Iris pigment epithelial cell (primary cell): ENCODE results near the gene IER3.
A peak's percentile ranks its signal among the peaks of the same experiment; 100 is the strongest.
"Not testable (repeated sequence)": the region's sequence is repeated elsewhere in the genome, so short reads cannot be mapped to it uniquely, and the experiment has no call there.

Source experiments
- DNase-seq: peaks from one replicate; pipeline ENCODE4 v3.0.0-alpha.2; 2011; ENCODE audit warnings: low read depth

IER3 gene

DNA sequence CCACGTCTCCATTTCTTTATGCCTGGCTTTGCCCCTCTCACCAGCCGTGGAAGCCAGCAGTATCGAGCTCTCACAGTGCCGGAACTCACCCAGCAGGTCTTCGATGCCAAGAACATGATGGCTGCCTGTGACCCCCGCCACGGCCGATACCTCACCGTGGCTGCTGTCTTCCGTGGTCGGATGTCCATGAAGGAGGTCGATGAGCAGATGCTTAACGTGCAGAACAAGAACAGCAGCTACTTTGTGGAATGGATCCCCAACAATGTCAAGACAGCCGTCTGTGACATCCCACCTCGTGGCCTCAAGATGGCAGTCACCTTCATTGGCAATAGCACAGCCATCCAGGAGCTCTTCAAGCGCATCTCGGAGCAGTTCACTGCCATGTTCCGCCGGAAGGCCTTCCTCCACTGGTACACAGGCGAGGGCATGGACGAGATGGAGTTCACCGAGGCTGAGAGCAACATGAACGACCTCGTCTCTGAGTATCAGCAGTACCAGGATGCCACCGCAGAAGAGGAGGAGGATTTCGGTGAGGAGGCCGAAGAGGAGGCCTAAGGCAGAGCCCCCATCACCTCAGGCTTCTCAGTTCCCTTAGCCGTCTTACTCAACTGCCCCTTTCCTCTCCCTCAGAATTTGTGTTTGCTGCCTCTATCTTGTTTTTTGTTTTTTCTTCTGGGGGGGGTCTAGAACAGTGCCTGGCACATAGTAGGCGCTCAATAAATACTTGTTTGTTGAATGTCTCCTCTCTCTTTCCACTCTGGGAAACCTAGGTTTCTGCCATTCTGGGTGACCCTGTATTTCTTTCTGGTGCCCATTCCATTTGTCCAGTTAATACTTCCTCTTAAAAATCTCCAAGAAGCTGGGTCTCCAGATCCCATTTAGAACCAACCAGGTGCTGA is 20.3 kb downstream of the IER3 start:
- DNase-seq: not testable (repeated sequence)

DNA sequence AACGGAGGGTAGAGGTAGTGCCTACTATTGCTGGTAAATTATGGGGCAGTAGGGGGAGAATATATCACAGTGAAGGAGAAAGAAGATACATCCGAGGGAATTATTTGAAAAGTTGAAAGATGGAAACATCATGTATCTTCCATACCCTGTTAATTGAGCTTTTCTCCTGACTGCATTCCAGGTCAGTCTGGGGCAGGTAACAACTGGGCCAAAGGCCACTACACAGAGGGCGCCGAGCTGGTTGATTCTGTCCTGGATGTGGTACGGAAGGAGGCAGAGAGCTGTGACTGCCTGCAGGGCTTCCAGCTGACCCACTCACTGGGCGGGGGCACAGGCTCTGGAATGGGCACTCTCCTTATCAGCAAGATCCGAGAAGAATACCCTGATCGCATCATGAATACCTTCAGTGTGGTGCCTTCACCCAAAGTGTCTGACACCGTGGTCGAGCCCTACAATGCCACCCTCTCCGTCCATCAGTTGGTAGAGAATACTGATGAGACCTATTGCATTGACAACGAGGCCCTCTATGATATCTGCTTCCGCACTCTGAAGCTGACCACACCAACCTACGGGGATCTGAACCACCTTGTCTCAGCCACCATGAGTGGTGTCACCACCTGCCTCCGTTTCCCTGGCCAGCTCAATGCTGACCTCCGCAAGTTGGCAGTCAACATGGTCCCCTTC is 21.0 kb downstream of the IER3 start:
- DNase-seq: not testable (repeated sequence)

DNA sequence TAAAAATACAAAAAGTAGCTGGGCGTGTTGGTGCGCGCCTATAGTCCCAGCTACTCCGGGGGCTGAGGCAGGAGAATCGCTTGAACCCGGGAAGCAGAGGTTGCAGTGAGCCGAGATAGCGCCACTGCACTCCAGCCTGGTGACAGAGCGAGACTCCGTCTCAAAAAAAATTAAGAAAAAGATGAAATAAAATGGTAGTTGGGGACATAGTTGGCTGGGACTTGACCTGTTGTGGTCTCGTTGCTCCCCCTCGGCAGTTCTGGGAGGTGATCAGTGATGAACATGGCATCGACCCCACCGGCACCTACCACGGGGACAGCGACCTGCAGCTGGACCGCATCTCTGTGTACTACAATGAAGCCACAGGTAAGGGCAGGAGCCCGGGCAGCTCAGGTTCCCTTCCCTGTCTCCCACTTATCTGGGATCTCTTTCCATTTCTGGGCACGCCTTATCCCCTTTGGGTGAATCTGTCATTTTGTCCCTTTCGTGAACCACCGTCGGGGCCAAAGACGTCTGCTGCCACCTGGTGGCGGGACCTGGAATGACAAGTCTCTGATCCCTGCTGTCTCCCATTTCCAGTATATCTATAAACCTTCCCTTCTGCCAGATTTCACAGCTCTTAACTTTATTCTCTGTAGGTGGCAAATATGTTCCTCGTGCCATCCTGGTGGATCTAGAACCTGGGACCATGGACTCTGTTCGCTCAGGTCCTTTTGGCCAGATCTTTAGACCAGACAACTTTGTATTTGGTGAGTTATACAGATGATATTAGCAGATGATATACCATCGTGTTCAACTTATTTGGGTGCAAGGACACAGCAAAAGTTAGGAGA is 21.9 kb downstream of the IER3 start:
- peak; percentile 59 for DNase-seq

DNA sequence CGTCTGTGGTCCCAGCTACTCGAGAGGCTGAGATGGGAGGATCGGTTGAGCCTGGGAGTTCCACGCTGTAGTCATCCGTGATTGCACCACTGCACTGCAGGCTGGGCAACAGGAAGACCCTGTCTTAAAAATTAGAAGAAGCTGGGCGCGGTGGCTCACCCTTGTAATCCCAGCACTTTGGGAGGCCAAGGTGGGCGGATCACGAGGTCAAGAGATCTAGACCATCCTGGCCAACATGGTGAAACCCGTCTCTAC is 22.4 kb downstream of the IER3 start:
- peak; percentile 71 for DNase-seq

DNA sequence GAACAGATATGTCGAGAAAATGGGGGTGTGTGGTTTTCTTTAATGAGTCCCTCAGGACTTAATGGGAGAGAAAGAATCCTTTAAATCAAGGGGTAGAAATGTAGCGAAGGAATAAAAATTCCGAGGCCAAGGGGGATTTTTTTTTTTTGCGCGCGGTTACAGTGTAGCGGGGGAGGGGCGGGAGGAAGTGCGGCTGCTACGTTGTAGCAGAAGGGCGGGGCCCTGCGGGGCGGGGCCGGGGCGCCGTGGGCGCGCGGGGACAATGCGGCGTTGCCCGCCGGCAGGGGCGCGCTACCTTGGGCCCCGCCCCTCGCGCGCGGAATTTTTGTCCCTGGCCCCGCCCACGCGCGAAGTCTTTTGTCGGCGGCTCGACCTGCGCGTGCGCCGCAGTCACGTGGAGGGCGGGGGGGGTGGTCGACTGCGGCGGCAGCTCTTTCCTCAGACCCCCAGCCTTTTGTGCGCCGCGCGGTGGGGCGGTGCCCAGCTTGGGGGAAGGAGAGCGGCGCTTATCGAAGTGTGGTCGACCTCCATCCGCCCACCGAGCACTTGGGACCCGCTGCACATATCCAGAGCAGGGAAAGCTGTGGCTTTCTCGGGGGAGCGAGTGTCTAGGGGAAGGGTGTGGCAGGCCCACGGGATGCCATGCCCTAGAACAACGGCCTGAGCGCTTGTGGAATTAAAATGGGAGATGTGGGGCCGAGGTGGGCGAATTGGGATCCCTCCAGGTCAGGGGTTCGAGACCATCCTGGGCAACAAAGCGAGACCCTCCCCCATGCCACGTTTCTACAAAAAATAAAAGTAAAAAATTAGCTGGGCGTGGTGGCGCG is 22.9 kb downstream of the IER3 start:
- peak; percentile 89 for DNase-seq

DNA sequence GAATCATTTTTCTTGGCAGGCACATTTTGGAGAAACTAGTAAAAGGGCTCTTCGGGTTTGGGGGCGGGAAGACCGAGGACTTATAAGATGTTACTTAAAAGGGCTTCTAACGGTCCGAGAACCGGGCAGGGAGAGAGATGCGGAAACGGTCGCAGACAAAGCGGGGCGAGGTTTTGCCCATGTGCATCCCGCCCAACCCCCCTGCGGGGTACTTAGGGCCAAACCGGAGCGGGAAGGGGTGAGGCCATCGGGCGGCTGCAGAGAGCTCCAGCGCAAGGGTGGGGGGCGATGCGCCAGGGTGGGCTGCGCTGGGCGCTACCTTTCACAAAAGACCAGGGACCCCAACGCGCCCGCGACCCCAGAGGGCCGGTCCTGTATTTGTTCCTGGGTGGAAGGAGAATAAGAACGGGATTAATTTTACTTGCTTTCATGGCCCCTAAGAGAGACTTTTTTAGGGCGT is 23.6 kb downstream of the IER3 start:
- peak; percentile 38 for DNase-seq

DNA sequence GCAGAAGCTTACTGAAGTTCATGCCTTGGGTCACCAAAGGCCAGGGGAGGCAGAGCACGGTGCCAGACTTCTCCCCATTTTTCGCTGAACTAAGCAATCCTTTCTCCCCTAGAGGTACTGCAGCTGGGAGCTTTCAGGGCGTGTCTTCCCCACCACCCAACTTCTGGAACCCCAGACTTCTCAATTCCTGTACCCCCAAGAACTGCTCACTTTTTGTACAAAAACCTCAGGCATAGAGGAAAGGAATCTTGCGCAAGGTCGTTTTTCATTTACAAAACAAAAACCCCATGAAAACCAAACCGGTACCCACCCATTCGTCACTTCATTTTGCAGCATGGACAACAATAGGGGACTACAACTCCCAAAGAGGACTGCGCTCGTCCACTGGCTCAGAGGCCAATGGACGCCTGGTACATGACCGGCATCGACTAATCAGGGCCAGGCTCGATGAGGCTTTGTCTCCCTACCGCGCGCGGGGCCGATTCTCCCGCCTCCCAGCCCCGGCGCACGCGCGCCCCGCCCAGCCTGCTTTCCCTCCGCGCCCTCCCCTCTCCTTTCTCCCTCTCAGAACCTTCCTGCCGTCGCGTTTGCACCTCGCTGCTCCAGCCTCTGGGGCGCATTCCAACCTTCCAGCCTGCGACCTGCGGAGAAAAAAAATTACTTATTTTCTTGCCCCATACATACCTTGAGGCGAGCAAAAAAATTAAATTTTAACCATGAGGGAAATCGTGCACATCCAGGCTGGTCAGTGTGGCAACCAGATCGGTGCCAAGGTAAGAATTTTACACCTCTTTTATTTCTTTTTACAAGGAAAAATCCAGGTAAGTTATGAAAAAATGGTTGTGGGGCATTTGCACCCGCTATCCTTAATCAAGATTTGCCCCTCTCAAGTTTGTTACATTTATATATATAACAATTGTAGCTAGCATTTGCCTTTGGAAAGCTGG is 24.3 kb downstream of the IER3 start, which contains the start of gene TUBB:
Gene TUBB, plus strand, starts transcription at position 562 of the 947 bp plus-strand sequence. Its CDS starts 155 bp downstream, at position 717.
- DNase-seq: peak; percentile 99

DNA sequence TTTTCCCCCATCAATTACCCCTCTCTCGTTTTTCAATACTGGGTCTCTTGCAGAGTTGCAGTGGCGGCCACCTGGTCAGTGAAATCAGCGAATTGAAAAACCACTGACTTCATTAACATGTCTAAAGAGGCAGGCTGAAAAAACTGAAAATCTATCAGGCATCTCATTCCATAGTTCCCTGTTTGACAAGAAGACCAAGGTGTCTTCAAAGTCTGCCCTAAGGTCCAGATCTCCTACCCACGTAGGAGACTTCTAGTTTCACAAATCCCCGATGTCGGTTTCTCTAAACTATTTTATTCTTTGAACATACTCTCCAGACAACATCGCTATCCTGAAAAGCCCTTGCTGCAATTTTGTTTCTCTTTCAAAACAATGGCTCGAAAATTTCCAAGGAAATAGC is 25.0 kb downstream of the IER3 start:
- DNase-seq: peak; percentile 25

DNA sequence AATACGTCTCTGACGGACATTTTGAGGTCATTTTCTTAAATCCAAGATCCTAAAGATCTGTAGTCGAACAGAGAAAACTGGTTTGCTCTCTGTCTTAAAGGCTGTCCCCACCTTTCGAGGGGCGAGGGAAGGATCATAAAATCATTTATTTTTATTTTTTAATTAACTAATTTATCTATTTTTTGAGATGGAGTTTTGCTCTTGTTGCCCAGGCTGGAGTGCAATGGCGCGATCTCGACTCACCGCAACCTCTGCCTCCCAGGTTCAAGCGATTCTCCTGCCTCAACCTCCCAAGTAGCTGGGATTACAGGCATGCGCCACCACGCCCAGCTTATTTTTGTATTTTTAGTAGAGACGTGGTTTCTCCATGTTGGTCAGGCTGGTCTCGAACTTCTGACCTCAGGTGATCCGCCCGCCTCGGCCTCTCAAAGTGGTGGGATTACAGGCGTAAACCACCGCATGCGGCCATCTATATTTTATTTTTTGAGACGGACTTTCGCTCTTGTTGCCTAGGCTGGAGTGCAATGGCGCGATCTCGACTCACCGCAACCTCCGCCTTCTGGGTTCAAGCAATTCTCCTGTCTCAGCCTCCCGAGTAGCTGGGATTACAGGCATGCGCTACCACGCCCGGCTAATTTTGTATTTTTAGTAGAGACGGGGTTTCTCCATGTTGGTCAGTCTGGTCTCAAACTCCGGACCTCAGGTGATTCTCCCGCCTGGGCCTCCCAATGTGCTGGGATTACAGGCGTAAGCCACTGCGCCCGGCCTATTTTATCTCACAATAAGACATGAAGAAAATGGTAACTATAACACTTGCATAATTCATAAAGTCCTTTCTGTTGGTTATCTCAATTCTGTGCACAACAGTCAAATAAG is 26.3 kb downstream of the IER3 start:
- DNase-seq: not testable (repeated sequence)

DNA sequence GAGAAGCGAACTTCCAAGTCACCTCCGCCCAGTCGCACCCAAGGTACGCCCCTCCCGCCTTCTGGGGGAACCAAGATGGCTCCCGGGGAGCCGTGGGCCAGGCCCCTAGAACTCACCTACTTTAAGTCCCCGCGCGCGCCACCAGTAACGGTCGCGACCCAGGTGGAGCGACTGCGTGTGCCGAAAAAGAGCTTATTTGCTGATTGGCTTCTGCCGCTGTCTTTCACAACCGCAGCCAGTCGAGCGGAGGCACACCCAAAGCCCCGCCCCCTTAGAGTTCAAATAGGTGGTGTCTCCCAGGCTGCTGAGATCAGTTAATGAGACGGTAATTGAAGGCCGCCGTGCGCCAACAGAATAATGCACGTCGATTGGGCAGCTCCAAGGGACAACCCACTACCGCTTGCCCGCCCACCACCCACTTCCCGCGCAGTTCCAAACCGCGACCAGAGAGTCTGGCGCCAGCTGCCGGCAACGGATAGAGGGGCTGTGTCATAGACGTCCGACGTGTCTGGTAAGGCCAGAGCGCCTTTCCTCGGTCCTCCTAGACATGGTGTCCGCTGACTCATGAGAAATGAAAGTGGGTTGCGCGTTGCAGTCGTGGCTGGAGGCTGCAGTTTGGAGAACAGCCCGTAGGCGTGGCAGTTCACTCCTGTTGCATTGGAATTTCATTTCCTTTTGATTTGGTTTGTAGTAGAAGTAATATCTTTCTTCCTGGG is 27.1 kb downstream of the IER3 start, which contains the start of gene MDC1:
Gene MDC1, minus strand, starts transcription at position 153 of the 716 bp plus-strand sequence. CDS start 2,106 bp downstream, outside the sequence.
- peak; percentile 100 for DNase-seq

DNA sequence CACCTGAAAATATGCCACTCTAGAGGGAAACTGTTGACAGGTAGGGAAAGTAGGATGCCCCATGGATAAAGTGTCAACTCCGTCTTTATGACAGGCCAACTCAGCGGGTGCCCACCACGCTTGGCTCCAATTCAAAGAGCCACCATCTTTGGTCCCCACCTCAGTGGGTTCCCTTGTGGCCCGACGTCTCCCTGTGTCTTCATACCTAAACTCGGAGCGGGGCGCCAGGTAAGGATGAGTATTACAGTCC is 27.5 kb downstream of the IER3 start:
- no peak for DNase-seq

DNA sequence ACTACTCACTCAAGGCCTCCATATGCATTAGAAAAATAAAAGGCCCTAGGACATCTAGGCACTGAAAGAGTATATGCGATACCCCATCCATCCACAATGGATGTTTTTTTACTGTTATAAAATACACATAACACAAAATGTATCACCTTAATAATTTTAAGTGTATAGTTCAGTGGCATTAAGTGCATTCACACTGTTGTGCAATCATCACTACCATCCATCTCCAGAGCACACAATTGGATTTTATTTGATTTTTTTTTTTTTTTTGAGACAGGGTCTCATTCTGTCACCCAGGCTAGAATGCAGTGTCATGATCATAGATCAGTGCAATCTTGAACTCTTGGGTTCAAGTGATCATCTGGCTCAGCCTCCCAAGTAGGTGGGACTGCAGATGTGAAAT is 30.1 kb downstream of the IER3 start:
- no peak for DNase-seq

DNA sequence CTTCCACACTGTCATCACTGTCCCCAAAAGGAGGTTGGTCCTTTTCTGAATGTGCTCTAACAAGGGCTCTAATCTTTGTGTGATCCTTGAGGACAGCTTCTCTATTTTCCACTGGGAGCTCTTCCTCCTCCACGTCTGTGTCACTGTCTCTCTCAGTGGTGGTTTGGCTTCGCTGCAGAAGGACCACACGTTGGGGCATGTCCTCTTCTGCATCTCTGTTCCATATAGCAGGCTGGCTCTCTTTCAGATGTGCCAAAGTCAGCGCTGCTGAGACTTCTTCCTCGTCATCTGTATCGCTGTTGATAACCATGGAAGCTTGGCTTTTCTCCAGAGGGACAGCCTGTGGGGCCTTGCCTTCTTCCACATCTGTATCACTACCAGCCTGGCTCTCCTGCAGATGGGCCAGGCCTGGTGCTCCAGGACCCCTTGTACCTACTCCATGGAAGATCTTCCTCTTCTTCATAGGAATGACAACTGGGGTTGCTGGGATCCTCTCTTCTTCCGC is 31.9 kb downstream of the IER3 start:
- DNase-seq: no peak

DNA sequence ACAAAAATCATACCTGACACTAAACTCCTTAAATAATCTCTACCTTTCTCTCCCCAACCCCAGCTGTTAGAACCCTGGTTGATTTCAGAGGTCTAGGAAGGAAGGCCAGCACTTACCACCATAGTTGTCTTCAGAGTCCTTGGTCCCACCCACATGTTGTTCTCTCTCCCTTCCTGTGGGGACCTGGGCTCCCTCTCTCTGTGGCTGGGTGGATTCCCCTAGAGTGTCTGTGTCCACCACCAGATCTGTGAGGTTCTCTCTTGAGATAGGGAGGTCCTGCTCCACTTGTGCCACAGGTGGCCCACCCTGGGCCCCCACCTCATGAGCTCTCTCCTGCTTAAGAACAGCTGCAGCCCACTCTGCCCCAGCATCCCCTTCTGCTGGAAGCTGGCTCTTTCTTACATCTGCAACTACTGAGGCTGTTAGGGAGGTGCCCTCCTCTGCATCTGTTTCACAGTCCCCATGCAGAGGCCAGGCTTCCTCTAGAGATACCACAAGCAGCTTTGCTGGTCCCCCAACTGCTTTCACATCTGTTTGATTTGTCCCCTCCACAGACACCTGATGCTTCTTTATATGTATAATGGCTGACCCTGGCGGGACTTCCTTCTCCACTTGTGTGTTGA is 32.5 kb downstream of the IER3 start:
- no peak for DNase-seq

DNA sequence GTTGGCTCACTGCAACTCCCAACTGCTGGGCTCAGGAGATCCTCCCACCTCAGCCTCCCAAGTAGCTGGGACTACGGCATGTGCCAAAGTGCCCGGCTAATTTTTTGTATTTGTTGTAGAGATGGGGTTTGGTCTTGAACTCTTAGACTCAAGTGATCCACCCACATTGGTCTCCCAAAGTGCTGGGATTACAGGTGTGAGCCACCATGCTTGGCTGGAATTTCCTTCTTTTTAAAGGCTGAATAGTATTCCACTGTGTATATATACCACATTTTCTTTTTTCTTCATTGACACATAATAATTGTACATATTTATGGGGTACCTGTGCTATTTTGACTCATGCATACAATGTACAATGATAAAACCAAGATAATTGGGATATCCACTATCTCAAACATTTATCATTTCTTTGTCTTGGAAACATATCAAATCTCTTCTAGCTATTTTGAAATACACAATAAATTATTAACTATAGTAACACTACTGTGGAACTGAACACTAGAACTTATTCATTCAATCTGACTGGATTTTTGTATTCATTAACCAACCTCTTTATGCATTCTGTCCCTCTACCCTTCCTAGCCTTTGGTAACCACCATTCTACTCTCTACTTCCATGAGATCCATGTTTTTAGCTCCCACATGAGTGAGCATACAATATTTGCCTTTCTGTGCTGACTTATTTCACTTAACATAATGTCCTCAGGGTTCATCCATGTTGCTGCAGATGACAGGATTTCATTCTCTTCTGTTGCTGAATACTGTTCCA is 35.1 kb downstream of the IER3 start:
- DNase-seq: no peak

DNA sequence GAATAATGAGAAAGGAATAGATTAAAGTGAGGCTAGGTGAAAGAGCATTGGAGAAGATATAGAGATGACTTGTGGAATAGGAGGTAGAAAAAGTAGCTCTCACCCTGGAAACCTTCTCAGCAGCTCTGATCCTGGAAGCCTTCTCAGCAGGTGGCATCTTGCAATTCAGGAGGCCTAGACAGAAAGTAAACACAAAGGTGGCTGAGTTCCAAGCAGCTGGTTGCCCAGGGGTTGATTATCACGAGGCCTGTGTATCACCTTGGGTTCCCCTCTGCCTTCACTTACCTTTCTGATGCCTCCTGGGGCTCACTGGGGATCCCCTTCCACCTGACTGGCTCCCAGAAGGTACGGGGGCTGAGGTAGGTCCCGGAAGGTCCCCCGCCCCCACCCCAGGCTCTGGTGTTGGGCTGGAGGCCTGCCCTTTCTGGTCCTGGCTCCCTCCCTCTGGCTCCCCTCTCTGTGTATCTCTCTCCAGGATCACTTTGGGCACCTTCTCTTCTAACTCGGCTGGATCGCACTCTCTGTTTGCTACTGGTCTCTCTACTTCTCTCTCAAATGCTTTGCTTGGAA is 37.0 kb downstream of the IER3 start:
- no peak for DNase-seq

DNA sequence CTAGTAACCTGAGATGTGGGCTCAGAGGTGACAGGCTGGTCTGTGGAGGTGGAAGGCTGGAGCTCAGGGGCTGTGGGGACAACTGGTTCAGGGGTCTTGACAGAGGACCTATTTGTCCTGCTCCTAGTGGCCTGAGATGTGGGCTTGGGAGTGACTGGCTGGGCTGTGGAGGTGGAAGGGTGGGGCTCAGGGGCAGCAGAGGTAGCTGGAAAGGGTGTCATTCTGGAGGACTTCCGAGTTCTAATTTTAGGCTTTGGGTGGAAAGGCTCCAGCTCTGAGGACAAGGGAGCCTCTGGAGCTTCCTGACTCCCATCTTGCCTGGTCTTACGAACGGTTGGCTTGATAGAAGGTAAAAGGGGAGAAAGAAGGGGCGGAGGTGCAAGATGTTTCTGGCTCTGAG is 38.7 kb downstream of the IER3 start:
- DNase-seq: no peak
